GM03348 (cell line): Measurements from ENCODE around the gene CAND2.
"Not testable (repeated sequence)": the region's sequence is repeated elsewhere in the genome, so short reads cannot be mapped to it uniquely, and the experiment has no call there.

Source experiments
- DNase-seq: peaks from one replicate; pipeline ENCODE4 v3.0.0; 2012; ENCODE audit warnings: low spot score

CAND2 gene

DNA sequence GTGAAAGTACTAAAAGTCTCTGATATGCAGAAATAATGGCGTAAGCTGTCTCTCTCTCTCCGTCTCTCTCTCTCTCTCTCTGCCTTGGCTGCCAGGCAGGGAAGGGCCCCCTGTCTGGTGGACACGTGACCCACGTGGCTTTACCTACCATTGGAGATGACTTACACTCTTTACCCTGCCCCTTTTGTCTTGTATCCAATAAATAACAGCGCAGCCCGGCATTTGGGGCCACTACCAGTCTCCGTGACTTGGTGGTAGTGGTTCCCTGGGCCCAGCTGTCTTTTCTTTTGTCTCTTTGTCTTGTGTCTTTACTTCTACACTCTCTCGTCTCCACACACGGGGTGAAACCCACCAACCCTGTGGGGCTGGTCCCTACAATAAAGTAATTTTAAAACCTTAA is 25.2 kb upstream of the CAND2 start:
- no peak for DNase-seq

GRCh38 chr3:12772462-12772861 is 24.0 kb upstream of the CAND2 start:
- no peak for DNase-seq

DNA sequence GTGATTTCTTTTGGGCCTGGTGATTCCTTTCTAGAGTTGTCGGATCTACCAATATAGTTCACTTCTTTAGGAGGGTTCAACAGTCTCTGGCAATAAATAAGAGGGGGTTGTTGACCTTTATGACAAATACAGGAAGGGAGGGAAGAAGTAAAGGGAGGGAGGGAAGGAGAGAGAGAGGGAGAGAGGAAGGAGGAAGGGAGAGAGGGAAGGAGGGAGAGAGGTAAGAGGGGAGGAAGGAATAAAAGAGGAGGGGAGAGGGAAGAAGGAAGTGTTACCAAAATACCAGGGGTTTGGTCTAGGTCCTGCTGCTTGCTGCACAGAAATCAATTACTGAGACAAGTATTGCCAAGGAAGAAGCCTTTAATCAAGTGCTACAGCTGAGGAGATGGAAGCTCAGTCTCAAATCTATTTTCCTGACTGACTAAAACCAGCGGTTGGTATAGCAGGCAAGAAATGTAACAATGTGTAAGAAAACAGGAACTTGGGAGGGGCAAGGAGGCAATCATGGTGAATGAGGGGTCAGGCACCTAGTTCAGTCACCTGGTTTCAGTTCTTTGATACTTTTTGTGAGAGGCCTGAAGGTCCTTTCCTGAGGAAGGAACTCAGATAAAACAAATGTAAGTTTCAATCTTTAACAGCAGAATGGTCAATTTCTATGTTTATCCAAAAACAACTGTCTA is 23.3 kb upstream of the CAND2 start:
- no peak for DNase-seq

DNA sequence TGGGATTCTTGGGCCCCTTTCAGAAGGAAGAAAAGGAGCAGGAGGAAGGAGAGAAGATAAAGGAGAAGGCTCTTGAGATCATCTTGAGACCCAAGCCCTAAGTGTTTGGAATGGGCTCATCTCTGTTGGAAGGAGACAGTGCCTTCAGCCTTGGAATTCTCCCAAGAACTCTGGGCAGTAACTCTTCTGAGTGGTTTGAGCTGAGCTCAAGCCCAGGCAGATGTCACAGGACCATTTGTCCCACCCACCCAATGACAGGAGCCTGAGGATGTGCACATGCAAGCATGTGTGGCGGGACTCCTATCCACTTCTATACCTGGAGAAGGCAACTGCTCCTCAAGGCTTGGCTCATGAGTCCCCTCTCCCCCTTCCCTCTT is 22.8 kb upstream of the CAND2 start:
- DNase-seq: no peak

GRCh38 chr3:12774619-12775018 is 21.9 kb upstream of the CAND2 start:
- no peak for DNase-seq

GRCh38 chr3:12775226-12775625 is 21.3 kb upstream of the CAND2 start:
- no peak for DNase-seq

GRCh38 chr3:12775970-12776369 is 20.5 kb upstream of the CAND2 start:
- not testable (repeated sequence) for DNase-seq

GRCh38 chr3:12777171-12777570 is 19.3 kb upstream of the CAND2 start:
- no peak for DNase-seq

- no peak for DNase-seq
Measured at GRCh38 chr3:12780751-12781150, 15.7 kb upstream of the CAND2 start.

GRCh38 chr3:12782172-12782815 is 14.2 kb upstream of the CAND2 start:
- no peak for DNase-seq

DNA sequence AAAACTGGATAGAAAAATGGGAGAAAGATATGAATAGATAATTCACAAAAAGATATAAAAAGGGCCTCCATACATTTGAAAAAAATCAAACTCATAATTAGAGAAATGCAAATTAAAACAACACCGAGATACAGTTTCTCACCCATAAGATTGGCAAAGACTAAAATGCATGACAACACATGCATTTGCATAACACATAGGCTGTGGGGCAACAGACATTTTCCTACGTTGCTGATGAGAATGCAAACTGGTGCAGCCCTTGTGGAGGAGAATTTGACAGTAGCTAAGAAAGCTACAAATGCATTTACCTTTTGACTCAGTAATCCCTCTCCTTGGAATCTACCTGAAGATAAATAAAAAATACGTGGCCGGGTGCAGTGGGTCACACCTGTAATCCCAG is 11.4 kb upstream of the CAND2 start:
- DNase-seq: no peak

DNA sequence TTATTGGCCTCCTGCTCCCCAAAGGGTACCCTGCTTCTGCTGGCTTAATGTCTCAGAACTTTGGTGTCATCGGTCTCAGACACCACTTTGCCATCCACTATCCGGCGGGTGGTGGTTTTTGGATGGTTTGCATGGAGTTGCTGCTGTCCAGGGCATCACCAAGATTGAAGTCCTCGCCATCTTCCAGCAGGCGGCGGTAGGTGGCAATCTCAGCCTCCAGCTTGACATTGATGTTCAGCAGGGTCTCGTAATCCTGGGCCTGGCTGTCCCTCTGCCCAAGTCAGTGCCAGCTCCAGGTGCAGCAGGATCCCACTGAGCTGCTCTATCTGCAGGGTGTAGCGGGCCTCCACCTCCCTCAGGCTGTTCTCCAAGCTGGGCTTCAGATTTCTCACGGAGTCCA is 9.1 kb upstream of the CAND2 start:
- peak; percentile 38 for DNase-seq

- not testable (repeated sequence) for DNase-seq
Measured at GRCh38 chr3:12787967-12788690, 8.4 kb upstream of the CAND2 start.

DNA sequence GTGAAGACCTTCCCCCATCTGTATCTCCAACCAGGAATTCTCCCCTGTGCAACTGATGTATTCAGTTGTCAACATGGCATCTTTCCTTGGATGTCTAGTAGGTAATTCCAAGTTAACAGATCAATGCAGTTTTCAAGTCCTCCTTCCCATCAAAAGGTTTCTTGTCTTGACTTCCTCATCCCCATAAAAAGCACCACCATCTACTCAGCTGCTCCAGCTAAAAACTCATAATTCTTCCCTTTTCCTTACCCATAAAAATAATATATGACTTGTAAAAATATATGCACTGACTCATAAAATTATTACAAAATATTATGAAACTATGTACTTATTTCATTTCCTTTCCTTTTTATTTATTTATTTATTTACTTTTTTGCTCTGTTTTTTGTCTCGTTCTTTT is 5.0 kb upstream of the CAND2 start:
- no peak for DNase-seq

DNA sequence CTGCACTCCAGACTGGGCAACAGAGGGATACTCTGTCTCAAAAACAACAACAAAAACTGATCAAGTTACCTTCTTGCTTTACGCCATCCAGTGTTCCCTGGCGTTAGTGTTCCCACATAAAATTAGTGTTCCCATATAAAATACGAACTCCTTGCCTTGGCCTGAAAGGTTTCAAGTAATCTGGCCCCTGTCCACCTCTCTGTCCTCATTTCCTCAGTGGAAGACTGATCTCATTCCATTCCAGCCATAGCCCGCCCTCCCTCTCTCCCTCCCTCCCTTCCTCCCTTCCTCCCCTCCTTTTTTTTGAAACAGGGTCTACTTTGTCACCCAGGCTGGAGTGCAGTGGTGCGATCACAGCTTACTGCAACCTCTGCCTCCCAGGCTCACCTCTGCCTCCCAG is 2.8 kb upstream of the CAND2 start:
- no peak for DNase-seq

DNA sequence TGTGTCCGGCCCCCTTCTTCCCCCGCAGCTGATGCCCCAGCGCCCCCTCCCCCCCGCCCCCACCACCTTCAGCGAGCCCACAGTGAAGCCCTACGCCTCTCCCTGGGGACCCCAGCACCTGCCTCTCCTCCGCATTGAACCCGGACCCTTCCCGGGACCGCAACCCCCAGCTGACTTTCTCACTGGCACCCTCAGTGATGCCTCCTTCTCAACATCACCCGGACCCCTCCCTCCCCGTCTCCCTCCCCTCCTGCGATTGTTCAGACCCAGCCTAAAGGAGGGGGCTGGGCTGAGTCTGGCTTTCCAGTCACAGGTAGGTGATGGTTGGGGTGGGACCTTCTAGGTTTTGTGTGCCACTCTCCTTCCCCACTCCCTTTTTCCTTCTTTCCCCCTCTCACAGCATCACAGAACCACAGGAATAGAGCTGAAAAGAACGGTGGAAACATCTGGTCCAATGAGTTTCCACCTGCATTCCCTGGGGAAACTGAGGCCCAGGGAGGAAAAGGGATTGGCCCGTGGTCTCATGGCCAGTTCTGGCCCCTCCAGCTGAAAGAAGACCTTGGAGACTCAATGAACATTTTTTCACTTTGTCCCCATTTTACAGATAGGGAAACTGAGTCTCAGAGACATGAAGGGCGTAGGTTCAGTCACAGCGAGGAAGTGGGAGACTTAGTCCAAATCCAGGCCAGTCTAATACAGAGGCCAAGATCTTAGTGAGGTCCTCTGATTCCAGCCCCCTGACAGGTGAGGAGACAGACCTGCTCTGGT is 828 bp downstream of the CAND2 start:
- DNase-seq: no peak

DNA sequence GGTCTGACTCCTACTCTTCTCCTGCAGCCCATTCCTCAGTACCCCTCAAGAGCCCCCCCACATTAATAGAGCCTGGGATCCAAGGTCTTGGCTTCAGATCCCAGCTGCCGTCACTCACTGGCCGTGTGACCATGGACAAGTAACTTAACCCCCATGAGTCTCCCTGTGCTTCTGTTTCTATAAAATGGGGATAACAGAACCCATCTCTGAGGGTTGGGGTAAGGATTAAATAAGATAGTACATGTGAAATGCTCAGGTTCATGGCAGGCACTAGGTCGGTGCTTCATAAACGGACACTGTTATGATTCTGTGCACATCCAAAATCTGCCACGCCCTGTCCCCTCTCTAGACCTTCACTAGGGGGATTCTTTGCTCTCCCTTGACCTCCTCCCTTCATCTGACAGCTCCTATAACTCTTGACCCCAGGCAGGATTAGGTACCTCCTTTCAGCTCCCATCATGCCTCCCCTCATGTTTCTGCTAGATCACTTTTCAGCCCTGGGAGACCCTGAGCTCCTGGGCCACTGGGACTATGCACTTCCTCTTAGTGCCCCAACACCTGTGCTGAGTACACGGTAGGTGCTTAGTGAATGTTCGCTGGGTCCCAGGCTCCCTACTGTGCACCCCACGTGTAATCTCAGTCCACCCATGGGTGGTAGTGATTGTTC is 1.5 kb downstream of the CAND2 start:
- DNase-seq: no peak

DNA sequence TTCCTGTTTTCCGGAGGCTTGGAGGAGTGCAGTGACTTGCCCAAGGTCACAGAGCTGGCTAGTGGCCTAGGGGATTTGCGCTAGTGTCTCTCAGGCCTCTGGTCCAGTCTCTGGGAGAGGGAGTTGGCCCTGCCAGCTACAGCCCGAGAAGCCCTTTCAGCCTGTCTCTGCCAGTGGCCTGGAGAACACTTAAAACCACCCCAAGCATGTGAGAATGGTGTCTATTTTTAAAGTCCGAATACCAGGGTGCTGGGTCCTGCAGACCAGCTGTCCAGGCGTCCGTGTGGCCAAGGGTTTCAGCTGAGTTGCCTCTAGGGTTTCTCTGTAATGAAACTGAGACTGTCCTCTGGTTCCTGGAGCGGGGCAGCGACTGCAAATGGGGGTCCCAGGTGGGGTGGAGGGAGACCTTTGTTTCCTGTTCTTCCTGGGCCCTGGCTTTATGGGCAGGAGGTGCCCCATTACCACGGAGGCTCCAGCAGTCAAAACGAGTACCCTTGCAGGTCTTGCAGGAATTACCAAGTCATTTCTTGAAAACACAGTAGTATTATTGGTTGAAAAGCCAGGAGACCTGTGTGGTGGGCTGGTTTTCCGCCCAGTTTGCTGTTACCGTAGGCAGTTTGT is 2.2 kb downstream of the CAND2 start:
- DNase-seq: no peak

- DNase-seq: no peak
Measured at GRCh38 chr3:12799525-12800440, 3.3 kb downstream of the CAND2 start.

GRCh38 chr3:12803371-12803770 is 6.9 kb downstream of the CAND2 start:
- no peak for DNase-seq

GRCh38 chr3:12807066-12807465 is 10.6 kb downstream of the CAND2 start:
- DNase-seq: no peak
